PFSK-1 (cell line): ENCODE data around the gene DLGAP1.

Experiments
- FOXP2 ChIP-seq: optimal IDR thresholded peaks from 2 replicates; pipeline ENCODE3; 2011; ENCODE audit warnings: borderline replicate concordance, control low read depth, inconsistent platforms; ENCODE audit not compliant: insufficient read depth; ENCODE audit errors: extremely low read length, extremely low read depth
- POLR2AphosphoS5 ChIP-seq: IDR thresholded peaks from 2 replicates; pipeline ENCODE4 v1.6.1; 2012; ENCODE audit warnings: low read depth, mild to moderate bottlenecking, control low read depth, low read length, moderate library complexity
- REST ChIP-seq, 2 experiments: IDR thresholded peaks; 2 replicates each; pipeline versions ENCODE4 v1.6.1 to v1.8.0; 2011 to 2012; ENCODE audit warnings: low read depth in 2 of 2, low read length in 2 of 2, control low read depth in 1 of 2, inconsistent platforms in 1 of 2, mild to moderate bottlenecking in 1 of 2, moderate library complexity in 1 of 2; ENCODE audit not compliant: insufficient read depth in 1 of 2
- SIN3A ChIP-seq: IDR thresholded peaks from 2 replicates; pipeline ENCODE4 v1.6.1; 2012; ENCODE audit warnings: mild to moderate bottlenecking, low read length, moderate library complexity, borderline replicate concordance; ENCODE audit not compliant: insufficient read depth
- TAF1 ChIP-seq: IDR thresholded peaks from 2 replicates; pipeline ENCODE4 v1.6.1; 2012; ENCODE audit warnings: low read length, control low read depth, borderline replicate concordance; ENCODE audit not compliant: insufficient read depth

The DLGAP1 gene

GRCh38 chr18:3898861-3899613, 556.1 kb downstream of the DLGAP1 start:
- TF ChIP-seq TAF1 (no peak), POLR2AphosphoS5 (no peak), SIN3A (no peak), FOXP2 (no peak), REST (IDR thresholded peaks at IDR 0.05; ENCODE audit: insufficient read depth in 1 of 2, low read depth in 2 of 2, low read length in 2 of 2) (no peak)

DNA sequence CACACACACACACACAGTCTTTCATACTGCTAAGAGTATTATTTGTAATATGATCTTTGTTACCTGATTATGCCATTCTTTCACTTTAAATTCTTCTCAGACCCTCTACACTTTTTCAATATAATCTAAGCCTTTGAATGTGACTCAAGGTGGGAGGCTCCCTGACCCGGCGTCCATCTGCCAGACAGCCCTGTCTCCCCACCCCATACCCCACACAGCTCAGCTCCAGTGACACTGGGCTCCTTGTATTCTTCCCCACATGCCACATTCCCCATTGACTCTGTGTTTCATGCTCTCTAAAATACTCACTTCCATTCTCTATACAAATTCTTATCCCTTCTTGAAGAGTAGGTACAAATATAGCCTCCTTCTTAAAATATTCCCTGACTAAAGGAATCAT, 563.0 kb downstream of the DLGAP1 start:
- TF ChIP-seq TAF1 (no peak), REST (IDR thresholded peaks at IDR 0.05; ENCODE audit: insufficient read depth in 1 of 2, low read depth in 2 of 2, low read length in 2 of 2) (no peak), FOXP2 (no peak), SIN3A (no peak), POLR2AphosphoS5 (no peak)

DNA sequence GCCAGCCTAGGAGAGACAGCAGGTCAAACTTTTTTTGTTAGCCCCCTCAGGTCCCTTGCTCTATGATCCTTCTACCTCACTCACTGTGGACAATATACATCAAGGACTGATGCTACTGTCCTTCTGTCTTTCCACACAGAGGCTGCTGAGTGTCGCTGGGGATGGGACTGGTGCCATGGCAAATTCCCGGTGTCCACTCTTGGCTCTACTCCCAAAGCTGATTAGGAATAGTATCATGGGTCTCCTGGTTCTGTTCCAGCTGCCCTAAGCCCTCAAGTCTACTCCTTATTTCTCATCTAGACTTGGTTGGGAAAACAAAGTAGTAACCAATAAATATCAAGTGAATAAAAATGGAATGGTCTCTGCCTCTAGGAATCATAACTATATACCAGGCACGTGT, 563.9 kb downstream of the DLGAP1 start:
- TF ChIP-seq FOXP2 (no peak), REST (IDR thresholded peaks at IDR 0.05; ENCODE audit: insufficient read depth in 1 of 2, low read depth in 2 of 2, low read length in 2 of 2) (no peak), SIN3A (no peak), TAF1 (no peak), POLR2AphosphoS5 (no peak)

- TF ChIP-seq FOXP2 (no peak), REST (IDR thresholded peaks at IDR 0.05; ENCODE audit: insufficient read depth in 1 of 2, low read depth in 2 of 2, low read length in 2 of 2) (no peak), SIN3A (no peak), POLR2AphosphoS5 (no peak), TAF1 (no peak)
Measured at GRCh38 chr18:3889803-3890202, 565.3 kb downstream of the DLGAP1 start.

- TF ChIP-seq POLR2AphosphoS5 (no peak), TAF1 (no peak), SIN3A (no peak), FOXP2 (no peak), REST (IDR thresholded peaks at IDR 0.05; ENCODE audit: insufficient read depth in 1 of 2, low read depth in 2 of 2, low read length in 2 of 2) (no peak)
Measured at GRCh38 chr18:3889121-3889520, 566.0 kb downstream of the DLGAP1 start.
